ENCODE data around the gene DBH.

DBH gene

GRCh38 chr9:133680976-133681657, 45.0 kb downstream of the DBH start:
- H3K9me3 ChIP-seq (ENCODE audit: insufficient read depth, low read length) = no peaks in the 10 kb centered on the region
- no peaks in the 10 kb centered on the region for H3K36me3 ChIP-seq (ENCODE audit: low read length)
- no peaks in the 10 kb centered on the region for H3K9me2 ChIP-seq (replicated peaks; ENCODE audit: insufficient read depth, low read length)
- TF ChIP-seq CTCF (IDR thresholded peaks at IDR 0.05; ENCODE audit: insufficient read depth, low read length, poor library complexity, severe bottlenecking) (no peak), EZH2phosphoT487 (conservative IDR thresholded peaks at IDR 0.05; ENCODE audit: low read length) (no peak)
- H3K27me3 ChIP-seq (ENCODE audit: low read length) = no peaks in the 10 kb centered on the region
- no peak overlapping the region for H3K4me2 ChIP-seq (ENCODE audit: low read depth, low read length, poor library complexity, severe bottlenecking)
- no peak overlapping the region for H2AFZ ChIP-seq (ENCODE audit: low read depth, low read length, severe bottlenecking)
- H3K79me2 ChIP-seq (ENCODE audit: insufficient read depth, low read length) = no peaks in the 10 kb centered on the region
- no peaks in the 10 kb centered on the region for H4K20me1 ChIP-seq (ENCODE audit: low read depth, low read length)
- H3K27ac ChIP-seq (ENCODE audit: low read depth, low read length) = no peak overlapping the region
- H3F3A ChIP-seq (ENCODE audit: insufficient read depth) = no peaks in the 10 kb centered on the region
- H3K4me3 ChIP-seq (ENCODE audit: insufficient read depth, low read length, poor library complexity, severe bottlenecking) = no peak overlapping the region
- H3K9ac ChIP-seq (ENCODE audit: low read length) = no peak overlapping the region

GRCh38 chr9:133681658-133682306, 45.6 kb downstream of the DBH start:
- Histone ChIP-seq H3K4me2 (ENCODE audit: low read depth, low read length, poor library complexity, severe bottlenecking) (no peak overlapping the region), H3K79me2 (ENCODE audit: insufficient read depth, low read length) (no peaks in the 10 kb centered on the region), H4K20me1 (ENCODE audit: low read depth, low read length) (no peaks in the 10 kb centered on the region), H3K9me3 (ENCODE audit: insufficient read depth, low read length) (no peaks in the 10 kb centered on the region), H3K27ac (ENCODE audit: low read depth, low read length) (no peak overlapping the region), H3K27me3 (ENCODE audit: low read length) (no peaks in the 10 kb centered on the region), H3K36me3 (ENCODE audit: low read length) (no peaks in the 10 kb centered on the region), H3K9me2 (replicated peaks; ENCODE audit: insufficient read depth, low read length) (no peaks in the 10 kb centered on the region), H3K4me3 (ENCODE audit: insufficient read depth, low read length, poor library complexity, severe bottlenecking) (no peak overlapping the region), H3F3A (ENCODE audit: insufficient read depth) (no peaks in the 10 kb centered on the region), H2AFZ (ENCODE audit: low read depth, low read length, severe bottlenecking) (no peak overlapping the region), H3K9ac (ENCODE audit: low read length) (no peak overlapping the region)
- TF ChIP-seq CTCF (IDR thresholded peaks at IDR 0.05; ENCODE audit: insufficient read depth, low read length, poor library complexity, severe bottlenecking) = no peak
- no peak for TF ChIP-seq EZH2phosphoT487 (conservative IDR thresholded peaks at IDR 0.05; ENCODE audit: low read length)

GRCh38 chr9:133682818-133683585, 46.8 kb downstream of the DBH start:
- Histone ChIP-seq H4K20me1 (ENCODE audit: low read depth, low read length) (no peaks in the 10 kb centered on the region), H3K79me2 (ENCODE audit: insufficient read depth, low read length) (no peaks in the 10 kb centered on the region), H3K9me2 (replicated peaks; ENCODE audit: insufficient read depth, low read length) (no peaks in the 10 kb centered on the region), H3K27ac (ENCODE audit: low read depth, low read length) (no peak overlapping the region), H3K9ac (ENCODE audit: low read length) (no peak overlapping the region), H2AFZ (ENCODE audit: low read depth, low read length, severe bottlenecking) (no peak overlapping the region), H3F3A (ENCODE audit: insufficient read depth) (no peaks in the 10 kb centered on the region), H3K9me3 (ENCODE audit: insufficient read depth, low read length) (no peaks in the 10 kb centered on the region), H3K36me3 (ENCODE audit: low read length) (no peaks in the 10 kb centered on the region), H3K4me3 (ENCODE audit: insufficient read depth, low read length, poor library complexity, severe bottlenecking) (no peak overlapping the region), H3K27me3 (ENCODE audit: low read length) (no peaks in the 10 kb centered on the region), H3K4me2 (ENCODE audit: low read depth, low read length, poor library complexity, severe bottlenecking) (no peak overlapping the region)
- no peak for TF ChIP-seq CTCF (IDR thresholded peaks at IDR 0.05; ENCODE audit: insufficient read depth, low read length, poor library complexity, severe bottlenecking)
- no peak for TF ChIP-seq EZH2phosphoT487 (conservative IDR thresholded peaks at IDR 0.05; ENCODE audit: low read length)
